SU-DHL-6 (cell line): Measurements from ENCODE around the gene RPLP2.

Experiments
- H2AFZ ChIP-seq: fragments of 200-600 bp; sonication (generic); 2 replicates; pipeline ENCODE4 v1.6.1; 2014; ENCODE audit warnings: low read depth, mild to moderate bottlenecking, moderate library complexity, mixed read lengths, antibody characterized with exemption, low read length; ENCODE audit not compliant: severe bottlenecking
- H3F3A ChIP-seq: fragments of 200-600 bp; shearing (Covaris generic); 2 replicates; pipeline ENCODE4 v1.6.0; 2016; ENCODE audit warnings: antibody characterized with exemption, mild to moderate bottlenecking; ENCODE audit not compliant: insufficient read depth
- H3K27ac ChIP-seq: fragments of 200-600 bp; sonication (generic); 2 replicates; pipeline ENCODE4 v1.5.1; 2016; ENCODE audit warnings: low read depth, mild to moderate bottlenecking, low read length, moderate library complexity, mixed read lengths
- H3K27me3 ChIP-seq: fragments of 200-600 bp; sonication (generic), shearing (Covaris generic); 2 replicates; pipeline ENCODE4 v1.6.0; 2014; ENCODE audit warnings: mild to moderate bottlenecking, low read length
- H3K36me3 ChIP-seq: fragments of 200-600 bp; sonication (generic); 2 replicates; pipeline ENCODE4 v1.6.1; 2014; ENCODE audit warnings: mild to moderate bottlenecking, low read length, mixed read lengths
- H3K4me2 ChIP-seq: fragments of 300-600, 200-600 bp; shearing (Covaris generic), sonication (generic); 2 replicates; pipeline ENCODE4 v1.6.0; 2014; ENCODE audit warnings: low read length, low read depth, mild to moderate bottlenecking; ENCODE audit not compliant: poor library complexity, severe bottlenecking
- H3K4me3 ChIP-seq: fragments of 200-600 bp; sonication (generic); 2 replicates; pipeline ENCODE4 v1.5.1; 2014; ENCODE audit warnings: antibody characterized with exemption, low read length, mild to moderate bottlenecking, mixed read lengths; ENCODE audit not compliant: insufficient read depth, poor library complexity, severe bottlenecking
- H3K79me2 ChIP-seq: fragments of 200-600 bp; sonication (generic); 2 replicates; pipeline ENCODE4 v1.6.1; 2014; ENCODE audit warnings: mild to moderate bottlenecking, low read length, moderate library complexity; ENCODE audit not compliant: insufficient read depth
- H3K9ac ChIP-seq: fragments of 200-600 bp; sonication (generic); 2 replicates; pipeline ENCODE4 v1.7.0; 2014; ENCODE audit warnings: mild to moderate bottlenecking, low read length
- H3K9me2 ChIP-seq: fragments of 200-600 bp; sonication (generic); replicated peaks from 2 replicates; pipeline ENCODE4 v1.6.1; 2014; ENCODE audit warnings: low read length; ENCODE audit not compliant: insufficient read depth
- H3K9me3 ChIP-seq: fragments of 200-600 bp; sonication (generic); 2 replicates; pipeline ENCODE4 v1.6.1; 2014; ENCODE audit warnings: low read length, mixed read lengths; ENCODE audit not compliant: insufficient read depth
- H4K20me1 ChIP-seq: fragments of 200-600 bp; sonication (generic); 2 replicates; pipeline ENCODE4 v1.6.1; 2014; ENCODE audit warnings: low read depth, mild to moderate bottlenecking, antibody characterized with exemption, low read length, moderate library complexity, mixed read lengths
- EZH2phosphoT487 ChIP-seq: fragments of 200-600 bp; sonication (generic), shearing (Covaris generic); conservative IDR thresholded peaks from 2 replicates; pipeline ENCODE4 v1.6.1; 2018; ENCODE audit warnings: mild to moderate bottlenecking, antibody characterized with exemption, low read length, moderate library complexity, mixed read lengths
- TF ChIP-seq, protein P1 (sequence below): fragments of 200-600 bp; sonication (generic); IDR thresholded peaks from one replicate; pipeline ENCODE4 v1.5.1; 2017; ENCODE audit warnings: antibody characterized with exemption, mild to moderate bottlenecking, low read length, moderate library complexity; ENCODE audit not compliant: insufficient read depth, poor library complexity, severe bottlenecking

The RPLP2 gene

DNA sequence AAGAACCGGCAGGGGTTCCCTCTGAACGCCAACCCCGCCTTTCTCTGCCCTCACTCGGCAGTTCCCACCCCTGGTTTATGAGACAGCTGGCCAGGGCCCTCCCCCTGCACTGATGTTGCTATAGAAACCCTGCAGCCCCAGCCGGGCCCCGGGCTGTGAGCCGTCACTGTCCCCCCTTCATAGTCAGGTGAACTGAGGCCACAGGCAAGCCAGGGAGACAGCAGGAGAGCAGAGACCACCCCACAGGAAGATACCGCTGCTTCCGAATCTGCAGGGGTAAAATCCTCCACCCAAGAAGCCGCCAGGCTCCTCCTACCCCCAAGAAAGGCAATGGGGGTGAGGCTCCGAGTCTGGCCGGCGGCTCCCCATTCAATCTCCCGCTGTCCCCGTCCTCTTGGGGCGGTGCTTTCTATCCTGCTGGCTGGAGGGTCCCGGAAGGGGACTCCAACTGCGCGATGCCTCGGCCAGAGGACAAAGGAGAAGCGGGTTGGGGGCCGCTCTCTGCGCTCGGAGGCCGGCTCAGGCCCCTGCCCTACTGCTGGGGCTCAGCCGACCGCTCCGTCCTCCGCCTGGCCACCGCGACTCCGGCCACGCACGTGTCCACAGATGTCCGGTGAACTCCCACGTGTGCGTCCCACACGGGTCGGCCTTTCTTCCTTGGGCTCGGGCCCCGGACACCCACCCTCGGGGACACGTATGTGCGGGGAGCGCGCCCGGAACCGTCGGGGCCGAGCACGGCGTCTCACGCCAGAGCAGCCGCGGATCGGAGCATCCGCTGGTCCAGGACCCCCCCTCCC is 12.3 kb upstream of the RPLP2 start:
- Histone ChIP-seq H3K27me3 (no peaks in the 10 kb centered on the region), H3K79me2 (peaks cover 15% of the 10 kb centered on the region; the same call in 1 of the 2 replicates), H3F3A (peaks cover 4% of the 10 kb centered on the region; the same call in 1 of the 2 replicates), H3K27ac (peak overlapping the region; percentile 86), H3K9ac (peak overlapping the region; percentile 94), H3K4me3 (peak overlapping the region; percentile 87), H3K9me2 (no peaks in the 10 kb centered on the region), H3K9me3 (no peaks in the 10 kb centered on the region), H3K4me2 (peak overlapping the region; percentile 80), H2AFZ (peak overlapping the region; percentile 46), H4K20me1 (peaks cover 2% of the 10 kb centered on the region; the same call in 1 of the 2 replicates), H3K36me3 (no peaks in the 10 kb centered on the region)
- TF ChIP-seq EZH2phosphoT487, result no peak
- TF ChIP-seq, protein P1, sequence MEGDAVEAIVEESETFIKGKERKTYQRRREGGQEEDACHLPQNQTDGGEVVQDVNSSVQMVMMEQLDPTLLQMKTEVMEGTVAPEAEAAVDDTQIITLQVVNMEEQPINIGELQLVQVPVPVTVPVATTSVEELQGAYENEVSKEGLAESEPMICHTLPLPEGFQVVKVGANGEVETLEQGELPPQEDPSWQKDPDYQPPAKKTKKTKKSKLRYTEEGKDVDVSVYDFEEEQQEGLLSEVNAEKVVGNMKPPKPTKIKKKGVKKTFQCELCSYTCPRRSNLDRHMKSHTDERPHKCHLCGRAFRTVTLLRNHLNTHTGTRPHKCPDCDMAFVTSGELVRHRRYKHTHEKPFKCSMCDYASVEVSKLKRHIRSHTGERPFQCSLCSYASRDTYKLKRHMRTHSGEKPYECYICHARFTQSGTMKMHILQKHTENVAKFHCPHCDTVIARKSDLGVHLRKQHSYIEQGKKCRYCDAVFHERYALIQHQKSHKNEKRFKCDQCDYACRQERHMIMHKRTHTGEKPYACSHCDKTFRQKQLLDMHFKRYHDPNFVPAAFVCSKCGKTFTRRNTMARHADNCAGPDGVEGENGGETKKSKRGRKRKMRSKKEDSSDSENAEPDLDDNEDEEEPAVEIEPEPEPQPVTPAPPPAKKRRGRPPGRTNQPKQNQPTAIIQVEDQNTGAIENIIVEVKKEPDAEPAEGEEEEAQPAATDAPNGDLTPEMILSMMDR, result no peak

DNA sequence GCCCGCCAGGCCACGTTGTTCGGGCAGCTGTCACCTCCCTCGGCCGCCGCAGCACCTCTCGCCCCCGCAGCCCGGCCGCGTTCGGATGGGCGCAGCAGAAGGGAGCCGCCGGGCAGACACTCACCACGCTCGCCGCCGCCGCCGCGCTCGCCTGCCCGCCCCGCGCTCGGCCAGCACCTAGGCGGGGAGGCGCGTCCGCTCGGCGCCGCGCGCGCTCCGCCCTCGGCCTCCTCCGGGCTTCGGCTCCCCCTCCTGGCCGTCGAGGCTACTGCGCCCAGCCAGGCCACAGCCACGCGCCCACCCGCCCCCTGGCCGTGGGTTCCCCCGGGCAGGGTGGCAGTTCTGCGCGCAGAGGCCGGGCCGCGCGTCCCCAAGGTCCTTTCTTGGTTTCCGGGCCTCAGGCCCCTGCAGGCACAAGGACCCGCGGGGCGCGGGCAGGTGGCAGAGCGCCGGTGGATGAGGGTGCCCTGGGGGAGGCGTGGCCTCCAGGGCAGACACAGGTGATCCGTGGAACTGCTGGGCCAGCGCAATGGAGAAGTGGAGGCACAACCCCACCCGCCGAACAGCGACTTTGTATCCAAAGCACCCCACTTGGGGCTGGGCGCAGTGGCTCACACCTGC is 11.6 kb upstream of the RPLP2 start, which contains the start of gene SLC25A22:
TSS of gene SLC25A22 (minus strand) at position 189 of the 621 bp plus-strand sequence. CDS start 3,275 bp downstream, outside the sequence.
- TF ChIP-seq, protein P1, result peak; percentile 89
- TF ChIP-seq EZH2phosphoT487, result no peak
- Histone ChIP-seq H3K9me2 (no peaks in the 10 kb centered on the region), H3K4me2 (peak within 1 kb of the TSS; percentile 80), H3K27me3 (no peaks in the 10 kb centered on the region), H3K9me3 (no peaks in the 10 kb centered on the region), H2AFZ (peak within 1 kb of the TSS; percentile 46), H4K20me1 (peaks cover 2% of the 10 kb centered on the region; the same call in 1 of the 2 replicates), H3K4me3 (peak within 1 kb of the TSS; percentile 87), H3F3A (peaks cover 4% of the 10 kb centered on the region; the same call in 1 of the 2 replicates), H3K27ac (peak within 1 kb of the TSS; percentile 86), H3K36me3 (no peaks in the 10 kb centered on the region), H3K79me2 (peaks cover 15% of the 10 kb centered on the region; the same call in 1 of the 2 replicates), H3K9ac (peak within 1 kb of the TSS; percentile 94)

DNA sequence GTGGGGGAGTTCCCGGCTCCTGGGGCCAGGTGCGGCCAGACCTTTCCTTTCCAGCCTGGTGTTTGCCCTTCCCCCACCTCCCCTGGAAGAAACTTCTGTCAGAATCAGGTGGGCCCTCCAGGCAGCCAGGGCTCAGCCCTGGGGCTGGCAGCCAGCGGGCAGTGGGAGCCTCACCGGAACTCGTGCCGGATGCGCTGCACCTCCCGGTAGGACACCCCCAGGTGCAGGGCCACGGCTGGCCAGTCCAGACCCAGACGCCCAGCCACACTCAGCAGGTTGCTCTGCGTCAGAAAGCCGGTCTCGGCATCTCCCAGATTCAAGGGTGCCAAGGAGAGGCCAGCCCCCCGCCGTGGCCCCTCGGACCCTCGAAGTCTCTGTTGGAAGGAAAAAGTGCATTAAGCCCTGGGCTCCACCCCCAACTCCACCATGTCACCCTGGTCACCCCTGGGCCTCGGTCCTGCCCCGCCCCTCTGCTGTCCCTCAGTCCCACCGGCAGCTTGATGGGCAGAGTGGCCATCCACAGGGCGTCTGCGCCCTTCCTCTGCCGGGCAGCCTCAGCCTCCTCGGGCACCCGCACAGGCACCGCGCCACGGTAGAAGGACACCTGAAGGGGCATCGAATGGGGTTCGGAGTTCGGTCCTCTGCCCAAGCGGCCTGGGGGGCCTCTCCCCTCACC is 10.0 kb upstream of the RPLP2 start:
- H3K4me2 ChIP-seq, result no peak overlapping the region
- H3F3A ChIP-seq, result peaks cover 4% of the 10 kb centered on the region; the same call in 1 of the 2 replicates
- H3K36me3 ChIP-seq, result no peaks in the 10 kb centered on the region
- no peaks in the 10 kb centered on the region for H3K27me3 ChIP-seq
- no peak overlapping the region for H3K27ac ChIP-seq
- H2AFZ ChIP-seq, result no peak overlapping the region
- H3K9me2 ChIP-seq, result no peaks in the 10 kb centered on the region
- TF ChIP-seq, protein P1, result no peak
- TF ChIP-seq EZH2phosphoT487, result no peak
- no peak overlapping the region for H3K9ac ChIP-seq
- H4K20me1 ChIP-seq, result peaks cover 2% of the 10 kb centered on the region; the same call in 1 of the 2 replicates
- no peaks in the 10 kb centered on the region for H3K9me3 ChIP-seq
- H3K79me2 ChIP-seq, result peaks cover 15% of the 10 kb centered on the region; the same call in 1 of the 2 replicates
- H3K4me3 ChIP-seq, result no peak overlapping the region
